ENCODE measurements around the gene SHCBP1L. TPM values are rescaled to one million over a fixed set of nuclear protein-coding genes. Genes with fewer than 3 reads are reported as not detected.

Gene SHCBP1L
- total RNA-seq, 4 donors from 2014 or later = 0.11 TPM; not detected in 3

DNA sequence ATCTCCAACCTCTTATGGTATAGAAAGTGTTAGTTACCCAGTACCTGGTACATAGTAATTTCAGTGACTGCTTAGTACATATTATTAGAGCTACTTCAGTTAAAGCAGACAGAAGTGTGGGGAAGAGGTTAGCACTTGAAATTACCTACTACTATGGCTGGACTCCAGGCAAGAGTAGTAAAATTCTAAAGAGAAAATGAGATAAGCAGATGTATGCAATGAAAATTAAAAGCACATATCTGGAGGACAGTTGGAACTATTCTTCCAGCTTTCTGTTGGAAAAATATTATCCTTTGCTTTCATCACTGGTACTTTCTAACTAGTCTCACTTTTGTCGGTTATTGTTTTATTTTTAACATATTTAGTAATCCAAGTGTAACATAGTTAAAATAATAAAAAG is 90.1 kb downstream of the SHCBP1L start:
- Histone ChIP-seq H3K4me3 (no peak overlapping the region), H3K9me3 (no peaks in the 10 kb centered on the region), H3K27me3 (no peaks in the 10 kb centered on the region), H3K36me3 (peaks cover 73 to 100% (median 96%) of the 10 kb centered on the region in 4 donors), H3K4me1 (no peaks in the 10 kb centered on the region), H3K27ac (replicated peaks in 1 of 4) (no peak overlapping the region)
- no peak for DNase-seq (ENCODE audit: extremely low spot score)
- intact Hi-C loops (cut with DNase I) = no loop called here
- TF ChIP-seq, protein P1, sequence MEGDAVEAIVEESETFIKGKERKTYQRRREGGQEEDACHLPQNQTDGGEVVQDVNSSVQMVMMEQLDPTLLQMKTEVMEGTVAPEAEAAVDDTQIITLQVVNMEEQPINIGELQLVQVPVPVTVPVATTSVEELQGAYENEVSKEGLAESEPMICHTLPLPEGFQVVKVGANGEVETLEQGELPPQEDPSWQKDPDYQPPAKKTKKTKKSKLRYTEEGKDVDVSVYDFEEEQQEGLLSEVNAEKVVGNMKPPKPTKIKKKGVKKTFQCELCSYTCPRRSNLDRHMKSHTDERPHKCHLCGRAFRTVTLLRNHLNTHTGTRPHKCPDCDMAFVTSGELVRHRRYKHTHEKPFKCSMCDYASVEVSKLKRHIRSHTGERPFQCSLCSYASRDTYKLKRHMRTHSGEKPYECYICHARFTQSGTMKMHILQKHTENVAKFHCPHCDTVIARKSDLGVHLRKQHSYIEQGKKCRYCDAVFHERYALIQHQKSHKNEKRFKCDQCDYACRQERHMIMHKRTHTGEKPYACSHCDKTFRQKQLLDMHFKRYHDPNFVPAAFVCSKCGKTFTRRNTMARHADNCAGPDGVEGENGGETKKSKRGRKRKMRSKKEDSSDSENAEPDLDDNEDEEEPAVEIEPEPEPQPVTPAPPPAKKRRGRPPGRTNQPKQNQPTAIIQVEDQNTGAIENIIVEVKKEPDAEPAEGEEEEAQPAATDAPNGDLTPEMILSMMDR (IDR thresholded peaks at IDR 0.05) = no peak
- TF ChIP-seq EP300 (IDR thresholded peaks at IDR 0.05) = no peak
- 96% methylated on average over 1 of the region's 1 CpG for WGBS

DNA sequence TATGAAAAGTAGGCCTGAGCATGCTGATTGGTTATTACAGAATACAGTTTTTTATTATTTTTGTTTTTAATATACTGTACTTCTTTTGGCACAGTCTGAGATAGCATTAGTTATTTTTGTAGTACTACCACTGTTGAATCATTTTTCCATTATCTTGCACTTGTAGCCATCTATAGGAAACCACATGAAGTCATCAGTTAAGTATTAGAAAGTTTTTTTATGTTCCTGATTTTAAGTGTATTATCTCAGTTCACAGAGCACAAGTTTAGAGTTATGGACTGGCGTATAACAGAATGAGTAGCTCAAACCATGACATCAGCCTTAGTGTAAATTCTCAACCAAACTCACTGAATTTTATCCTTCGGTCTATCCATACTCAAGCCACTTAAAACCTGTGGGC is 91.0 kb downstream of the SHCBP1L start:
- Histone ChIP-seq H3K9me3 (no peaks in the 10 kb centered on the region), H3K27ac (replicated peaks in 1 of 4) (no peak overlapping the region), H3K27me3 (no peaks in the 10 kb centered on the region), H3K4me1 (peaks cover 0 to under 1% (median 0%) of the 10 kb centered on the region in 4 donors), H3K36me3 (peaks cover 72 to 100% (median 96%) of the 10 kb centered on the region in 4 donors), H3K4me3 (no peak overlapping the region)
- TF ChIP-seq EP300 (IDR thresholded peaks at IDR 0.05) = no peak
- TF ChIP-seq POLR2A (IDR thresholded peaks at IDR 0.05; ENCODE audit: low read depth) = no peak
- no peak for TF ChIP-seq POLR2AphosphoS5 (IDR thresholded peaks at IDR 0.05)
- TF ChIP-seq, protein P1 (IDR thresholded peaks at IDR 0.05) = no peak
- no peak for DNase-seq (ENCODE audit: extremely low spot score)
- intact Hi-C loops (cut with DNase I) = no loop called here
- 95% methylated on average over 2 of the region's 2 CpGs for WGBS

GRCh38 chr1:182860658-182861057 is 92.3 kb downstream of the SHCBP1L start:
- H3K27ac ChIP-seq (replicated peaks in 1 of 4) = no peak overlapping the region
- TF ChIP-seq POLR2AphosphoS5 (IDR thresholded peaks at IDR 0.05) = no peak
- intact Hi-C loops (cut with DNase I) = no loop called here
- no peak for DNase-seq (ENCODE audit: extremely low spot score)
- 92% methylated on average over 4 of the region's 4 CpGs for WGBS
- H3K9me3 ChIP-seq = no peaks in the 10 kb centered on the region
- no peaks in the 10 kb centered on the region for H3K27me3 ChIP-seq
- peaks cover 74 to 100% (median 96%) of the 10 kb centered on the region in 4 donors for H3K36me3 ChIP-seq
- no peak overlapping the region for H3K4me3 ChIP-seq
- H3K4me1 ChIP-seq = peaks cover 7 to 14% (median 11%) of the 10 kb centered on the region in 4 donors

GRCh38 chr1:182857212-182857611 is 95.8 kb downstream of the SHCBP1L start:
- Histone ChIP-seq H3K9me3 (no peaks in the 10 kb centered on the region), H3K36me3 (peaks cover 91 to 100% (median 98%) of the 10 kb centered on the region in 4 donors), H3K27ac (replicated peaks in 1 of 4) (peak overlapping the region in 1 of 4 donors; percentile 16), H3K27me3 (no peaks in the 10 kb centered on the region), H3K4me1 (peaks cover 9 to 22% (median 18%) of the 10 kb centered on the region in 4 donors), H3K4me3 (no peak overlapping the region)
- DNase-seq (ENCODE audit: extremely low spot score) = no peak
- intact Hi-C loops (cut with DNase I) = no loop called here
- WGBS = 91% methylated on average over 3 of the region's 3 CpGs
- no peak for TF ChIP-seq POLR2A (IDR thresholded peaks at IDR 0.05; ENCODE audit: low read depth)
- TF ChIP-seq POLR2AphosphoS5 (IDR thresholded peaks at IDR 0.05) = no peak

GRCh38 chr1:182855911-182856310 is 97.1 kb downstream of the SHCBP1L start:
- TF ChIP-seq, protein P1 (IDR thresholded peaks at IDR 0.05) = no peak
- no peak for TF ChIP-seq POLR2AphosphoS5 (IDR thresholded peaks at IDR 0.05)
- no peak for TF ChIP-seq POLR2A (IDR thresholded peaks at IDR 0.05; ENCODE audit: low read depth)
- no peak for TF ChIP-seq EP300 (IDR thresholded peaks at IDR 0.05)
- intact Hi-C loops (cut with DNase I) = no loop called here
- H3K4me1 ChIP-seq = peaks cover 9 to 22% (median 18%) of the 10 kb centered on the region in 4 donors
- H3K4me3 ChIP-seq = no peak overlapping the region
- peaks cover 85 to 98% (median 95%) of the 10 kb centered on the region in 4 donors for H3K36me3 ChIP-seq
- WGBS = 36% methylated on average over 4 of the region's 4 CpGs
- no peaks in the 10 kb centered on the region for H3K9me3 ChIP-seq
- H3K27me3 ChIP-seq = no peaks in the 10 kb centered on the region
- peak overlapping the region; percentile 4 to 20 (median 8) for H3K27ac ChIP-seq (replicated peaks in 1 of 4)
- no peak for DNase-seq (ENCODE audit: extremely low spot score)

DNA sequence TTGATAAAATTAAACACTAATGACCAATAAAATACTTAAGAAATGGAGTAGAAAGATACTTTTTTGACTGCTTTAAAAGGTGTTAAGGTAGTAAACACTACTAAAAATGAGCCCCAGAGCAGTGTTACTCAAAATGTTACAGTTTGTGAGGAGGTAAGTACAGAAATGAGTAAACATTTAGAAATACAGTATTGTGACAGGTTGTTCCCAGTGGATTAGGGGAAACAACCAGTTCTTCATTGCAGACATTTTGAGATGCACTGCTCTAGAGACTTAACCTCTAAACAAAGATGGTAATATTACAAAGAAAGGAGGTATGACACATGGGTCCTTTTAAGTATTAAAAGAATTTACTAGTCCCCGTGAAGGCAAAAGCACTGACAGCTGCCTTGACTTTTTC is 101.1 kb downstream of the SHCBP1L start:
- TF ChIP-seq POLR2AphosphoS5 (IDR thresholded peaks at IDR 0.05) (no peak), EP300 (IDR thresholded peaks at IDR 0.05) (no peak), POLR2A (IDR thresholded peaks at IDR 0.05; ENCODE audit: low read depth) (no peak)
- TF ChIP-seq, protein P1 (IDR thresholded peaks at IDR 0.05) = no peak
- H3K4me3 ChIP-seq = no peak overlapping the region
- H3K9me3 ChIP-seq = no peaks in the 10 kb centered on the region
- H3K36me3 ChIP-seq = peaks cover 53 to 98% (median 87%) of the 10 kb centered on the region in 4 donors
- no peak overlapping the region for H3K27ac ChIP-seq (replicated peaks in 1 of 4)
- no peaks in the 10 kb centered on the region for H3K27me3 ChIP-seq
- WGBS = 85% methylated on average over 1 of the region's 1 CpG
- peaks cover 9 to 25% (median 22%) of the 10 kb centered on the region in 4 donors for H3K4me1 ChIP-seq
- DNase-seq (ENCODE audit: extremely low spot score) = no peak
- intact Hi-C loops (cut with DNase I) = no loop called here
